ENCODE measurements around the gene ZDHHC11B. TPM values are rescaled to one million over a fixed set of nuclear protein-coding genes. Genes with fewer than 3 reads are reported as not detected.

The ZDHHC11B gene
- total and polyA plus RNA-seq, 2 of the 13 experiments (the other 11 are each of a cell fraction or from before 2014, with no cell fraction given), result 0.11 to 0.12 TPM

GRCh38 chr5:671459-672328 is 112.8 kb downstream of the ZDHHC11B start (continued):
- TF ChIP-seq, protein P1, sequence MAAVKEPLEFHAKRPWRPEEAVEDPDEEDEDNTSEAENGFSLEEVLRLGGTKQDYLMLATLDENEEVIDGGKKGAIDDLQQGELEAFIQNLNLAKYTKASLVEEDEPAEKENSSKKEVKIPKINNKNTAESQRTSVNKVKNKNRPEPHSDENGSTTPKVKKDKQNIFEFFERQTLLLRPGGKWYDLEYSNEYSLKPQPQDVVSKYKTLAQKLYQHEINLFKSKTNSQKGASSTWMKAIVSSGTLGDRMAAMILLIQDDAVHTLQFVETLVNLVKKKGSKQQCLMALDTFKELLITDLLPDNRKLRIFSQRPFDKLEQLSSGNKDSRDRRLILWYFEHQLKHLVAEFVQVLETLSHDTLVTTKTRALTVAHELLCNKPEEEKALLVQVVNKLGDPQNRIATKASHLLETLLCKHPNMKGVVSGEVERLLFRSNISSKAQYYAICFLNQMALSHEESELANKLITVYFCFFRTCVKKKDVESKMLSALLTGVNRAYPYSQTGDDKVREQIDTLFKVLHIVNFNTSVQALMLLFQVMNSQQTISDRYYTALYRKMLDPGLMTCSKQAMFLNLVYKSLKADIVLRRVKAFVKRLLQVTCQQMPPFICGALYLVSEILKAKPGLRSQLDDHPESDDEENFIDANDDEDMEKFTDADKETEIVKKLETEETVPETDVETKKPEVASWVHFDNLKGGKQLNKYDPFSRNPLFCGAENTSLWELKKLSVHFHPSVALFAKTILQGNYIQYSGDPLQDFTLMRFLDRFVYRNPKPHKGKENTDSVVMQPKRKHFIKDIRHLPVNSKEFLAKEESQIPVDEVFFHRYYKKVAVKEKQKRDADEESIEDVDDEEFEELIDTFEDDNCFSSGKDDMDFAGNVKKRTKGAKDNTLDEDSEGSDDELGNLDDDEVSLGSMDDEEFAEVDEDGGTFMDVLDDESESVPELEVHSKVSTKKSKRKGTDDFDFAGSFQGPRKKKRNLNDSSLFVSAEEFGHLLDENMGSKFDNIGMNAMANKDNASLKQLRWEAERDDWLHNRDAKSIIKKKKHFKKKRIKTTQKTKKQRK (IDR thresholded peaks at IDR 0.05; ENCODE audit: low read length), result no peak
- TF ChIP-seq, protein P2, sequence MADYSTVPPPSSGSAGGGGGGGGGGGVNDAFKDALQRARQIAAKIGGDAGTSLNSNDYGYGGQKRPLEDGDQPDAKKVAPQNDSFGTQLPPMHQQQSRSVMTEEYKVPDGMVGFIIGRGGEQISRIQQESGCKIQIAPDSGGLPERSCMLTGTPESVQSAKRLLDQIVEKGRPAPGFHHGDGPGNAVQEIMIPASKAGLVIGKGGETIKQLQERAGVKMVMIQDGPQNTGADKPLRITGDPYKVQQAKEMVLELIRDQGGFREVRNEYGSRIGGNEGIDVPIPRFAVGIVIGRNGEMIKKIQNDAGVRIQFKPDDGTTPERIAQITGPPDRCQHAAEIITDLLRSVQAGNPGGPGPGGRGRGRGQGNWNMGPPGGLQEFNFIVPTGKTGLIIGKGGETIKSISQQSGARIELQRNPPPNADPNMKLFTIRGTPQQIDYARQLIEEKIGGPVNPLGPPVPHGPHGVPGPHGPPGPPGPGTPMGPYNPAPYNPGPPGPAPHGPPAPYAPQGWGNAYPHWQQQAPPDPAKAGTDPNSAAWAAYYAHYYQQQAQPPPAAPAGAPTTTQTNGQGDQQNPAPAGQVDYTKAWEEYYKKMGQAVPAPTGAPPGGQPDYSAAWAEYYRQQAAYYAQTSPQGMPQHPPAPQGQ (CRISPR knock-in tag; IDR thresholded peaks at IDR 0.05; ENCODE audit: borderline replicate concordance), result no peak
- TF ChIP-seq, protein P3, sequence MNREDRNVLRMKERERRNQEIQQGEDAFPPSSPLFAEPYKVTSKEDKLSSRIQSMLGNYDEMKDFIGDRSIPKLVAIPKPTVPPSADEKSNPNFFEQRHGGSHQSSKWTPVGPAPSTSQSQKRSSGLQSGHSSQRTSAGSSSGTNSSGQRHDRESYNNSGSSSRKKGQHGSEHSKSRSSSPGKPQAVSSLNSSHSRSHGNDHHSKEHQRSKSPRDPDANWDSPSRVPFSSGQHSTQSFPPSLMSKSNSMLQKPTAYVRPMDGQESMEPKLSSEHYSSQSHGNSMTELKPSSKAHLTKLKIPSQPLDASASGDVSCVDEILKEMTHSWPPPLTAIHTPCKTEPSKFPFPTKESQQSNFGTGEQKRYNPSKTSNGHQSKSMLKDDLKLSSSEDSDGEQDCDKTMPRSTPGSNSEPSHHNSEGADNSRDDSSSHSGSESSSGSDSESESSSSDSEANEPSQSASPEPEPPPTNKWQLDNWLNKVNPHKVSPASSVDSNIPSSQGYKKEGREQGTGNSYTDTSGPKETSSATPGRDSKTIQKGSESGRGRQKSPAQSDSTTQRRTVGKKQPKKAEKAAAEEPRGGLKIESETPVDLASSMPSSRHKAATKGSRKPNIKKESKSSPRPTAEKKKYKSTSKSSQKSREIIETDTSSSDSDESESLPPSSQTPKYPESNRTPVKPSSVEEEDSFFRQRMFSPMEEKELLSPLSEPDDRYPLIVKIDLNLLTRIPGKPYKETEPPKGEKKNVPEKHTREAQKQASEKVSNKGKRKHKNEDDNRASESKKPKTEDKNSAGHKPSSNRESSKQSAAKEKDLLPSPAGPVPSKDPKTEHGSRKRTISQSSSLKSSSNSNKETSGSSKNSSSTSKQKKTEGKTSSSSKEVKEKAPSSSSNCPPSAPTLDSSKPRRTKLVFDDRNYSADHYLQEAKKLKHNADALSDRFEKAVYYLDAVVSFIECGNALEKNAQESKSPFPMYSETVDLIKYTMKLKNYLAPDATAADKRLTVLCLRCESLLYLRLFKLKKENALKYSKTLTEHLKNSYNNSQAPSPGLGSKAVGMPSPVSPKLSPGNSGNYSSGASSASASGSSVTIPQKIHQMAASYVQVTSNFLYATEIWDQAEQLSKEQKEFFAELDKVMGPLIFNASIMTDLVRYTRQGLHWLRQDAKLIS (CRISPR knock-in tag; IDR thresholded peaks at IDR 0.05), result no peak
- TF ChIP-seq ZNF280B (CRISPR knock-in tag; IDR thresholded peaks at IDR 0.05; ENCODE audit: borderline replicate concordance), result no peak; the same call in 1 of the 2 replicates
- TF ChIP-seq ZNF678 (CRISPR knock-in tag; IDR thresholded peaks at IDR 0.05), result no peak
- TF ChIP-seq ZNF768 (CRISPR knock-in tag; IDR thresholded peaks at IDR 0.05), result no peak
- TF ChIP-seq JUNB (CRISPR knock-in tag; IDR thresholded peaks at IDR 0.05; ENCODE audit: borderline replicate concordance), result no peak
- TF ChIP-seq, protein P4, sequence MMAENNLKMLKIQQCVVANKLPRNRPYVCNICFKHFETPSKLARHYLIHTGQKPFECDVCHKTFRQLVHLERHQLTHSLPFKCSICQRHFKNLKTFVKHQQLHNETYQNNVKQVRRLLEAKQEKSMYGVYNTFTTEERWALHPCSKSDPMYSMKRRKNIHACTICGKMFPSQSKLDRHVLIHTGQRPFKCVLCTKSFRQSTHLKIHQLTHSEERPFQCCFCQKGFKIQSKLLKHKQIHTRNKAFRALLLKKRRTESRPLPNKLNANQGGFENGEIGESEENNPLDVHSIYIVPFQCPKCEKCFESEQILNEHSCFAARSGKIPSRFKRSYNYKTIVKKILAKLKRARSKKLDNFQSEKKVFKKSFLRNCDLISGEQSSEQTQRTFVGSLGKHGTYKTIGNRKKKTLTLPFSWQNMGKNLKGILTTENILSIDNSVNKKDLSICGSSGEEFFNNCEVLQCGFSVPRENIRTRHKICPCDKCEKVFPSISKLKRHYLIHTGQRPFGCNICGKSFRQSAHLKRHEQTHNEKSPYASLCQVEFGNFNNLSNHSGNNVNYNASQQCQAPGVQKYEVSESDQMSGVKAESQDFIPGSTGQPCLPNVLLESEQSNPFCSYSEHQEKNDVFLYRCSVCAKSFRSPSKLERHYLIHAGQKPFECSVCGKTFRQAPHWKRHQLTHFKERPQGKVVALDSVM (CRISPR knock-in tag; IDR thresholded peaks at IDR 0.05), result no peak
- peak; percentile 88 for TF ChIP-seq HNF1B (CRISPR knock-in tag; IDR thresholded peaks at IDR 0.05)
- no peak for TF ChIP-seq NR2F6 (IDR thresholded peaks at IDR 0.05)
- TF ChIP-seq NR2F6 (CRISPR knock-in tag; IDR thresholded peaks at IDR 0.05), result no peak
- TF ChIP-seq ZNF335 (CRISPR knock-in tag; IDR thresholded peaks at IDR 0.05), result no peak
